VCaP (cell line): Measurements from ENCODE around the gene PDIA3.
"Not testable (repeated sequence)": the region's sequence is repeated elsewhere in the genome, so short reads cannot be mapped to it uniquely, and the experiment has no call there.

Source experiments
- H3K27ac ChIP-seq: fragments of 450-650 bp; 2 replicates; pipeline ENCODE4 v1.5.1; 2017
- CTCF ChIP-seq: fragments of 450-650 bp; conservative IDR thresholded peaks from 2 replicates; pipeline ENCODE4 v1.5.1; 2017; ENCODE audit warnings: mild to moderate bottlenecking, moderate library complexity

PDIA3 gene

GRCh38 chr15:43746245-43746902 lies at the start of gene PDIA3:
Gene PDIA3, plus strand, starts transcription at chr15:43746438. Its CDS starts 102 bp downstream, at chr15:43746540.
- peak within 1 kb of the TSS; percentile 84 for H3K27ac ChIP-seq

- H3K27ac ChIP-seq, result no peak overlapping the region
- TF ChIP-seq CTCF, result no peak
Observed at GRCh38 chr15:43702174-43702573, 44.1 kb upstream of the PDIA3 start.

DNA sequence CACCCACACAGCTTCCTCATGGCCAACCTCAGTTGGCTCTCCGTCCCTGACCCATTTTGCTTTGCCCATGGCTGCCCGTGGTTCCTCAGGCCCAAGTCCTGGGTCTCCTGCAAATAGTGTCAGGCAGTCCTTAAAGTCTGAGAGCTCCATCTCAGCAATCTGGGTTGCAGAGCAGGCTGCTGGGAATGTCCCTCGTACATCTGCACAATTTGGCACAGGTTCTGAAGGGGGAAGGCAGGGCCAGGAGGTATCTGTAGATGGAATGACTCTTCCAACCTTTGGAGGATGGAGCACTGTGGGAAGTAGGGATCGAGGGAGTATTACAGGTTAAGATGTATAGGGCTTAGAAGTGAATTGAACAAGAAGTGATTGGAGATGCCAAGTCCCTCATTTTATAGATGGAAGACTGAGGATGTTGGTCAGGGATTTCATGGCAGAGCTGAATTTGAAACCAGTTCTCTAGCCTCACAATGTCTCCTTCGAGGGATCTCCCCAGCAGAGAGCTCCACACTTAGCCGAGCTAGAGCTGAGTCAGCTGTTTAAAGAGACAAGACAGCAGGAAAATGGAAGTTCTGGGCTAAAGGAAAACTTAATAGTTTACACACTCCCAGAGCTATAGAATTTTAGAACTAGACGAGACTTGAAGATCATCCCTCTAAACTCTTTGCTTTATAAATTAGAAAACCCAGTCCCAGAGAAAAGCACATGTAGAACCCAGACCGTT lies 43.4 kb upstream of the PDIA3 start:
- no peak overlapping the region for H3K27ac ChIP-seq
- TF ChIP-seq CTCF, result no peak

DNA sequence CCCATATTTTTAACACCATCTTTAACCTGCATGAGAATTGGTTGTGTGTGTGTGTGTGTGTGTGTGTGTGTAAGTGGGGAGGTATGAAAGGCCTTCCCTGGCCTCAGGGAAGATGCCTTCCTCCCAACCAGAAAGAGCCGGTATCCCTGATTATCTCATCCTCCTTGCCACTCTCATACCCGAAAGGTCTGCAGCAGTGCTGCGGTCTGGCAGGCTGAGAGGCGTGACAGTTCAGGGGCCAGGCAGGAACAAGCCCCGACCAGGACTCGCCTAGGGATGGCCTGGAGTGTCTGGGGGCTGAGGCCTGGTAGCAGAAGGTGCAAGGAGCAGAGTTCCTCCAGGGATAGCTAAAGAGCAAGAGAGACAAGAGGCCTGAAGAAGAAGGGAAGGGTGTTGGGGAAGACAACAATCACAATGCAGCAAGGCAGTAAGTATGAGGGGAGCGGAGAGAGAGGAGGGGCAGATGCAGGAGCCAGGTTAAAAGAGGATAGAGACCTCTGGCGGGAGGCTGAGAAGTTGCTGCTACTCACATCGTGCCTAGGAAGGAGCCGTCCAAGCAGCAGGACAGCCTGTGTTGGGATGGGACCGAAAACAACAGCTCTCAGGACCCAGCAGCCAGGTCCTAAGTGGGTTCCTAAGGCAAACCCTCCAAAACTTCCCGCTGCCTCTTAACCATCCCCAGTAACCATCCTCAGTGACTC lies 35.7 kb upstream of the PDIA3 start:
- H3K27ac ChIP-seq, result not testable (repeated sequence)

- TF ChIP-seq CTCF, result no peak
- H3K27ac ChIP-seq, result no peak overlapping the region
Observed at GRCh38 chr15:43723151-43723550, 23.1 kb upstream of the PDIA3 start.

- H3K27ac ChIP-seq, result not testable (repeated sequence)
Observed at GRCh38 chr15:43726306-43726705, 19.9 kb upstream of the PDIA3 start.

GRCh38 chr15:43728053-43728725 lies 18.0 kb upstream of the PDIA3 start:
- H3K27ac ChIP-seq, result not testable (repeated sequence)

GRCh38 chr15:43735416-43735815 lies 10.8 kb upstream of the PDIA3 start:
- TF ChIP-seq CTCF, result no peak
- H3K27ac ChIP-seq, result no peak overlapping the region

DNA sequence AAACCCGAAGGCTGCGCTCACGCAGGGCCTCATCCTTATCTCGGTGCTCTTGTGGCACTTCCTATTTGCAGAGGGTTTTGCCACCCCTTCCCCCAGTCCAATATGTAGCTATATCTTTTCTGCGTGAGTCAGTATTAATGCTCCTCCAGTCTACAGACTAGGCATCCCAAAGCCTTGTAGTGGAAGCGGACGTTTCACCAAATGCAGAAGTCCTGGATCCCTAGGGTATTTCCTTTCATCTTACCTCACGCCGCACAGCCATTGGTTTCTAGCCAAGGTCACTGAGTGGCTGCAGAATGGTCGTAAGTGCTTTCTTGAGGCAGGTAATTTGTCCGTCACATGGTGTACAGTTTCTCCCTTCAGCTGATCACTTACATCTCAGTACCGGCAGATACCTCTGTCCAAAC lies 668 bp downstream of the PDIA3 start:
- H3K27ac ChIP-seq, result peak overlapping the region; percentile 84

- H3K27ac ChIP-seq, result no peak overlapping the region
- TF ChIP-seq CTCF, result no peak
Observed at GRCh38 chr15:43748376-43748775, 2.1 kb downstream of the PDIA3 start.
